GM12878 (cell line): ENCODE data around the gene IHH. TPM values are rescaled to one million over a fixed set of nuclear protein-coding genes. Genes with fewer than 3 reads are reported as not detected.

Experiments
- ATAC-seq: fragments of 200-7000 bp; cut with Tn5 transposase; 3 replicates; pipeline ENCODE4 v1.9.1; 2020; ENCODE audit warnings: mild to moderate bottlenecking, moderate library complexity
- BruUV-seq: library from RNA; stranded (reverse); fragments of 400-500 nt; replicated peaks from 2 replicates; lab custom pipeline; 2021; lab: Mats Ljungman, UMichigan
- CTCF ChIA-PET: fragments of 300-600 bp; sonication (Branson Sonifier 250); formaldehyde crosslinking; extraction: SDS; loops from one replicate; lab custom pipeline; 2021; ENCODE audit warnings: inconsistent platforms; lab: Yijun Ruan, JAX
- POLR2A ChIA-PET: fragments of 350-600 bp; formaldehyde crosslinking; extraction: SDS; loops from one replicate; lab custom pipeline; 2021; ENCODE audit warnings: inconsistent platforms; lab: Charles Lee
- RAD21 ChIA-PET: fragments of 300-600 bp; sonication (Branson Sonifier 250); formaldehyde crosslinking; loops from one replicate; lab custom pipeline; 2023; ENCODE audit warnings: antibody characterized with exemption; ENCODE audit not compliant: unreplicated experiment; lab: Charles Lee
- SMC1A ChIA-PET: fragments of 300-600 bp; sonication (Branson Sonifier 250); formaldehyde crosslinking; loops from one replicate; lab custom pipeline; 2023; ENCODE audit not compliant: unreplicated experiment, uncharacterized antibody; lab: Charles Lee
- DNase-seq: peaks from one replicate; pipeline ENCODE4 v3.0.0-alpha.2; 2011; ENCODE audit warnings: low read depth, low spot score
- FAIRE-seq: peaks from 3 replicates; lab custom pipeline; 2011; peaks lifted over from hg19 to GRCh38; lab: Jason Lieb, UNC
- H2AFZ ChIP-seq: 2 replicates; pipeline ENCODE4 v1.6.0; 2011; ENCODE audit warnings: low read depth, low read length, control low read depth; ENCODE audit not compliant: control insufficient read depth
- H3K27ac ChIP-seq: 2 replicates; pipeline ENCODE4 v1.5.1; 2011; ENCODE audit warnings: control low read depth; ENCODE audit not compliant: control insufficient read depth, insufficient read depth
- H3K27me3 ChIP-seq, 2 experiments: replicated peaks in 1 of 2; 2 replicates each; pipeline versions ENCODE4 v1.6.0 to v1.6.1; 2011; ENCODE audit warnings: low read length in 1 of 2; ENCODE audit not compliant: control insufficient read depth in 2 of 2, insufficient read depth in 2 of 2
- H3K36me3 ChIP-seq, 2 experiments: 2 replicates each; pipeline ENCODE4 v1.5.1; 2011; ENCODE audit warnings: low read length in 1 of 2; ENCODE audit not compliant: control insufficient read depth in 2 of 2, insufficient read depth in 2 of 2
- H3K4me1 ChIP-seq: 2 replicates; pipeline ENCODE4 v1.6.1; 2011; ENCODE audit warnings: mild to moderate bottlenecking, low read length, moderate library complexity, mixed read lengths; ENCODE audit not compliant: control insufficient read depth, insufficient read depth
- H3K4me2 ChIP-seq: 2 replicates; pipeline ENCODE4 v1.6.0; 2011; ENCODE audit warnings: control low read depth; ENCODE audit not compliant: control insufficient read depth, insufficient read depth
- H3K4me3 ChIP-seq: fragments of 200-600 bp; sonication (generic); 2 replicates; pipeline ENCODE4 v1.5.1; 2016
- H3K79me2 ChIP-seq: 2 replicates; pipeline ENCODE4 v1.6.0; 2011; ENCODE audit warnings: low read length; ENCODE audit not compliant: control insufficient read depth, insufficient read depth
- H3K9ac ChIP-seq: 2 replicates; pipeline ENCODE4 v1.8.0; 2011; ENCODE audit warnings: low read length, control low read depth, mixed read lengths; ENCODE audit not compliant: control insufficient read depth, insufficient read depth
- H3K9me3 ChIP-seq: replicated peaks from 3 replicates; pipeline ENCODE4 v1.5.1; 2011; ENCODE audit warnings: mild to moderate bottlenecking, low read length; ENCODE audit not compliant: control insufficient read depth, insufficient read depth
- H4K20me1 ChIP-seq: 2 replicates; pipeline ENCODE4 v1.6.0; 2011; ENCODE audit not compliant: control insufficient read depth, insufficient read depth
- SUZ12 ChIP-seq: fragments of 200-600 bp; sonication (generic); IDR thresholded peaks from one replicate; pipeline ENCODE4 v1.6.1; 2018; ENCODE audit warnings: antibody characterized with exemption, mild to moderate bottlenecking; ENCODE audit not compliant: unreplicated experiment
- WRNIP1 ChIP-seq: IDR thresholded peaks from 2 replicates; pipeline ENCODE4 v1.6.1; 2011; ENCODE audit warnings: low read depth, low read length, improper control_type of control experiment, borderline replicate concordance
- ZNF217 ChIP-seq: fragments of 450-650 bp; IDR thresholded peaks from 2 replicates; pipeline ENCODE4 v1.6.1; 2017; ENCODE audit warnings: antibody characterized with exemption, mild to moderate bottlenecking
- WGBS: methylation state at CpG from one replicate; pipeline ENCODE4 v1.1.6; 2016; ENCODE audit warnings: low lambda C conversion rate; ENCODE audit not compliant: insufficient replicate concordance, insufficient coverage; ENCODE audit errors: missing lambda C conversion rate; 5-methylcytosine and 5-hydroxymethylcytosine counted together
- in situ Hi-C: fragments of 300-500 bp; cut with MboI; formaldehyde crosslinking; loops from 9 replicates; pipeline ENCODE4 v1.14.3; 2018; ENCODE audit warnings: mixed read lengths
- intact Hi-C: fragments of 100-400 bp; cut with micrococcal nuclease; formaldehyde crosslinking; loops from one replicate; pipeline ENCODE4 v1.14.2; 2022; ENCODE audit not compliant: unreplicated experiment
- polyA plus RNA-seq, 11 experiments: library from polyadenylated mRNA; depleted of rRNA in 4 of 11; unstranded in 6 of 11; stranded (reverse) in 5 of 11; fragments of >200 nt; fragmentation: Nextera tagmentation in 4 of 11; fragmentation: Illumina TruSeq in 1 of 11; extraction: Ambion mirVana in 4 of 11; extraction: Trizol in 1 of 11; gene quantifications; 1 replicate in 1 of 11; 2 replicates in 10 of 11; pipeline versions ENCODE4 v1.2.1 to v1.2.3, GENCODE V29; 2011 to 2016; ENCODE audit warnings: inconsistent platforms in 2 of 11, missing spikeins in 2 of 11, low read depth in 1 of 11
- total RNA-seq, 4 experiments: library from RNA; depleted of rRNA in 3 of 4; stranded (reverse); fragments of >200 nt in 3 of 4; fragmentation: Illumina TruSeq in 1 of 4; extraction: Trizol in 1 of 4; gene quantifications; 2 replicates each; pipeline versions ENCODE4 v1.2.1 to v1.2.3, GENCODE V29; 2013 to 2021
- TF ChIP-seq, protein P1 (sequence below): fragments of 450-650 bp; IDR thresholded peaks from 2 replicates; pipeline ENCODE4 v1.6.1; 2018; ENCODE audit warnings: borderline replicate concordance, mild to moderate bottlenecking; ENCODE audit not compliant: partially characterized antibody

IHH gene
- total and polyA plus RNA-seq, 10 of the 15 experiments (the other 5 are each of a cell fraction or from before 2014, with no cell fraction given) = 0.04 TPM; not detected in 9

DNA sequence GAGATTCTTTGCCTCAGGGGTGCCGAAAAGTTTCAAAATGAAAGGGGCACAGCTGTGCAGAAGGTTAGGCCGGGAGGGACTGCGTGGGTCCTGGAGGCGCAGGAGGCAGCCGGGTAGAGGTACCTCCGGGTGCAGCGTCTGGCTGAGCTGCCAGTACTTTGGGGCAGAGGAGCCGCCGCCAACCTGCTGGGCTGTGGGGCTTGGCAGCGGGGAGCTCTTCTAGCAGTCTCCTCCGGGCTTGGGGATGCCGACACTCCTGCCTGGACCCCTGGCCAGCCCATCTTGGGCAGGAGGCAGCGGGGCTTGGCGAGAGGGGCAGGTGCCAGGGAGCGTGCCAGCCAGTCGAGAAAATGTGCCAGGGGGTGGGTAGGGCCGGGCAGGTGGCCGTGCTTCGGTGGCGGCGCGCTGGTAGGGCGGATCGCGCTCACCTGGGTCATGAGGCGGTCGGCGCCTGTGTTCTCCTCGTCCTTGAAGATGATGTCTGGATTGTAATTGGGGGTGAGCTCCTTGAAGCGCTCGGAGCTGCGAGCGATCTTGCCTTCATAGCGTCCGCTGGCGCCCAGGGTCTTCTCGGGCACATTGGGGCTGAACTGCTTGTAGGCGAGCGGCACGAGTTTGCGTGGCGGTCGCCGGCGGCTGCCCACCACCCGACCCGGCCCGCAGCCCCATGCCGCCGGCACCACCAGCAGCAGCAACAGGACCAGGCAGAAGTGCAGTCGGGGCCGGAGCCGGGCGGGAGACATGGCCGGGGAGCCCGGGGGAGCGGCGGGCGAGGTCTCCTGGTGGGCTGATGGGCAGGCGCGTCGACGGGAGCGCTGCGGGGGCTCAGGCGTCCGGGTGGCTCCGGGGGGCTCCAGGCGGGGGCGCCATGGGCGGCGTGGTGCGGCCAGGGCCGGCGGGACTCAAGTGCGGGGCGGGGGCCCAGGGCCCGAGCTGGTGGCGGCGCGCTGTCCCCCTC lies 717 bp downstream of the IHH start:
- Histone ChIP-seq H3K9ac (no peak overlapping the region), H3K4me3 (no peak overlapping the region), H2AFZ (no peak overlapping the region), H3K27ac (no peak overlapping the region), H3K4me2 (no peak overlapping the region), H4K20me1 (no peaks in the 10 kb centered on the region), H3K27me3 (peaks cover 23 to 26% of the 10 kb centered on the region in 2 experiments)
- SMC1A ChIA-PET = interaction anchor here (1.2 to 2.0 kb wide), 2 partner anchors 59 to 95 kb away, joined by 4 read pairs; no protein-coding TSS in a partner anchor
- POLR2A ChIA-PET = no interaction called here
- 25% methylated on average over 70 of the region's 81 CpGs for WGBS
- ATAC-seq (no peak), FAIRE-seq (no peak), DNase-seq (no peak)
- intact Hi-C loops = loop anchor here (5.0 kb wide), 2 partner anchors 42 to 237 kb away; no protein-coding TSS in a partner anchor
- CTCF ChIA-PET = interaction anchor here (0.9 to 5.2 kb wide), 6 partner anchors 12 to 102 kb away, joined by 3 to 60 read pairs (median 14); no protein-coding TSS in a partner anchor
- TF ChIP-seq ZNF217 (no peak), SUZ12 (peak; percentile 54), WRNIP1 (no peak)
- TF ChIP-seq, protein P1, sequence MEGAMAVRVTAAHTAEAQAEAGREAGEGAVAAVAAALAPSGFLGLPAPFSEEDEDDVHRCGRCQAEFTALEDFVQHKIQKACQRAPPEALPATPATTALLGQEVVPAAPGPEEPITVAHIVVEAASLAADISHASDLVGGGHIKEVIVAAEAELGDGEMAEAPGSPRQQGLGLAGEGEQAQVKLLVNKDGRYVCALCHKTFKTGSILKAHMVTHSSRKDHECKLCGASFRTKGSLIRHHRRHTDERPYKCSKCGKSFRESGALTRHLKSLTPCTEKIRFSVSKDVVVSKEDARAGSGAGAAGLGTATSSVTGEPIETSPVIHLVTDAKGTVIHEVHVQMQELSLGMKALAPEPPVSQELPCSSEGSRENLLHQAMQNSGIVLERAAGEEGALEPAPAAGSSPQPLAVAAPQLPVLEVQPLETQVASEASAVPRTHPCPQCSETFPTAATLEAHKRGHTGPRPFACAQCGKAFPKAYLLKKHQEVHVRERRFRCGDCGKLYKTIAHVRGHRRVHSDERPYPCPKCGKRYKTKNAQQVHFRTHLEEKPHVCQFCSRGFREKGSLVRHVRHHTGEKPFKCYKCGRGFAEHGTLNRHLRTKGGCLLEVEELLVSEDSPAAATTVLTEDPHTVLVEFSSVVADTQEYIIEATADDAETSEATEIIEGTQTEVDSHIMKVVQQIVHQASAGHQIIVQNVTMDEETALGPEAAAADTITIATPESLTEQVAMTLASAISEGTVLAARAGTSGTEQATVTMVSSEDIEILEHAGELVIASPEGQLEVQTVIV = no peak
- TF ChIP-seq, all 136 proteins: peak for 1
- in situ Hi-C loops = loop anchor here (5.0 kb wide), 3 partner anchors 57 to 237 kb away; no protein-coding TSS in a partner anchor
- Histone ChIP-seq H3K36me3 (no peaks in the 10 kb centered on the region), H3K9me3 (no peaks in the 10 kb centered on the region), H3K4me1 (no peaks in the 10 kb centered on the region), H3K79me2 (no peaks in the 10 kb centered on the region)
- RAD21 ChIA-PET = interaction anchor here (0.7 to 2.9 kb wide), 4 partner anchors 60 to 95 kb away, joined by 3 to 24 read pairs (median 14); no protein-coding TSS in a partner anchor
- no TSS peak for BruUV-seq
